HEK293 (cell line): Measurements from ENCODE around the gene AHRR.

ENCODE experiments used
- SALL2 ChIP-seq: fragments of 450-650 bp; formaldehyde crosslinking; IDR thresholded peaks from 2 replicates; pipeline ENCODE4 v1.5.0; 2017; ENCODE audit warnings: missing biosample characterization, mild to moderate bottlenecking, missing genetic modification characterization, borderline replicate concordance
- SP2 ChIP-seq: fragments of 450-650 bp; formaldehyde crosslinking; IDR thresholded peaks from 2 replicates; pipeline ENCODE4 v1.5.1; 2016; ENCODE audit warnings: missing biosample characterization, missing genetic modification characterization
- ZBTB17 ChIP-seq: fragments of 450-650 bp; formaldehyde crosslinking; IDR thresholded peaks from 2 replicates; pipeline ENCODE4 v1.5.1; 2016; ENCODE audit warnings: missing biosample characterization, missing genetic modification characterization
- ZNF148 ChIP-seq: fragments of 450-650 bp; formaldehyde crosslinking; IDR thresholded peaks from 2 replicates; pipeline ENCODE4 v1.5.0; 2017; ENCODE audit warnings: missing biosample characterization, missing genetic modification characterization, borderline replicate concordance
- ZNF24 ChIP-seq: fragments of 450-650 bp; formaldehyde crosslinking; IDR thresholded peaks from 2 replicates; pipeline ENCODE4 v1.5.1; 2016; ENCODE audit warnings: missing biosample characterization, missing genetic modification characterization
- ZNF274 ChIP-seq, 2 experiments: fragments of 200-500 bp in 1 of 2; fragments of 450-650 bp in 1 of 2; sonication (Bioruptor generic) in 1 of 2; formaldehyde crosslinking in 1 of 2; IDR thresholded peaks; 2 replicates each; pipeline versions ENCODE4 v1.5.1 to v1.6.1; 2014 to 2016; ENCODE audit warnings: borderline replicate concordance in 1 of 2, inconsistent platforms in 1 of 2, low read length in 1 of 2, missing biosample characterization in 1 of 2, missing genetic modification characterization in 1 of 2
- ZNF366 ChIP-seq: fragments of 450-650 bp; formaldehyde crosslinking; conservative IDR thresholded peaks from 2 replicates; pipeline ENCODE4 v1.5.1; 2016; ENCODE audit warnings: missing biosample characterization, missing genetic modification characterization
- ZNF449 ChIP-seq: fragments of 450-650 bp; formaldehyde crosslinking; IDR thresholded peaks from 2 replicates; pipeline ENCODE4 v1.5.1; 2017; ENCODE audit warnings: missing biosample characterization, mild to moderate bottlenecking, missing genetic modification characterization, moderate library complexity
- ZNF529 ChIP-seq: fragments of 450-650 bp; formaldehyde crosslinking; IDR thresholded peaks from 2 replicates; pipeline ENCODE4 v1.5.1; 2017; ENCODE audit warnings: missing genetic modification characterization, missing biosample characterization; ENCODE audit not compliant: insufficient replicate concordance
- ZNF701 ChIP-seq: fragments of 450-650 bp; formaldehyde crosslinking; IDR thresholded peaks from 2 replicates; pipeline ENCODE4 v1.5.1; 2016; ENCODE audit warnings: missing biosample characterization, missing genetic modification characterization
- TF ChIP-seq, protein P1 (sequence below): fragments of 450-650 bp; formaldehyde crosslinking; IDR thresholded peaks from 2 replicates; pipeline ENCODE4 v1.5.1; 2016; ENCODE audit warnings: missing biosample characterization, missing genetic modification characterization
- TF ChIP-seq, protein P2 (sequence below): fragments of 450-650 bp; formaldehyde crosslinking; IDR thresholded peaks from 2 replicates; pipeline ENCODE4 v1.5.1; 2016; ENCODE audit warnings: missing biosample characterization, missing genetic modification characterization
- TF ChIP-seq, protein P3 (sequence below): fragments of 450-650 bp; formaldehyde crosslinking; IDR thresholded peaks from 2 replicates; pipeline ENCODE4 v1.5.1; 2016; ENCODE audit warnings: missing biosample characterization, missing genetic modification characterization
- TF ChIP-seq, protein P4 (sequence below): fragments of 450-650 bp; formaldehyde crosslinking; IDR thresholded peaks from 2 replicates; pipeline ENCODE4 v1.5.1; 2016; ENCODE audit warnings: missing biosample characterization, missing genetic modification characterization

- TF ChIP-seq, protein P1, sequence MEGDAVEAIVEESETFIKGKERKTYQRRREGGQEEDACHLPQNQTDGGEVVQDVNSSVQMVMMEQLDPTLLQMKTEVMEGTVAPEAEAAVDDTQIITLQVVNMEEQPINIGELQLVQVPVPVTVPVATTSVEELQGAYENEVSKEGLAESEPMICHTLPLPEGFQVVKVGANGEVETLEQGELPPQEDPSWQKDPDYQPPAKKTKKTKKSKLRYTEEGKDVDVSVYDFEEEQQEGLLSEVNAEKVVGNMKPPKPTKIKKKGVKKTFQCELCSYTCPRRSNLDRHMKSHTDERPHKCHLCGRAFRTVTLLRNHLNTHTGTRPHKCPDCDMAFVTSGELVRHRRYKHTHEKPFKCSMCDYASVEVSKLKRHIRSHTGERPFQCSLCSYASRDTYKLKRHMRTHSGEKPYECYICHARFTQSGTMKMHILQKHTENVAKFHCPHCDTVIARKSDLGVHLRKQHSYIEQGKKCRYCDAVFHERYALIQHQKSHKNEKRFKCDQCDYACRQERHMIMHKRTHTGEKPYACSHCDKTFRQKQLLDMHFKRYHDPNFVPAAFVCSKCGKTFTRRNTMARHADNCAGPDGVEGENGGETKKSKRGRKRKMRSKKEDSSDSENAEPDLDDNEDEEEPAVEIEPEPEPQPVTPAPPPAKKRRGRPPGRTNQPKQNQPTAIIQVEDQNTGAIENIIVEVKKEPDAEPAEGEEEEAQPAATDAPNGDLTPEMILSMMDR, result no peak
- no peak for TF ChIP-seq ZNF449
- TF ChIP-seq, protein P2, sequence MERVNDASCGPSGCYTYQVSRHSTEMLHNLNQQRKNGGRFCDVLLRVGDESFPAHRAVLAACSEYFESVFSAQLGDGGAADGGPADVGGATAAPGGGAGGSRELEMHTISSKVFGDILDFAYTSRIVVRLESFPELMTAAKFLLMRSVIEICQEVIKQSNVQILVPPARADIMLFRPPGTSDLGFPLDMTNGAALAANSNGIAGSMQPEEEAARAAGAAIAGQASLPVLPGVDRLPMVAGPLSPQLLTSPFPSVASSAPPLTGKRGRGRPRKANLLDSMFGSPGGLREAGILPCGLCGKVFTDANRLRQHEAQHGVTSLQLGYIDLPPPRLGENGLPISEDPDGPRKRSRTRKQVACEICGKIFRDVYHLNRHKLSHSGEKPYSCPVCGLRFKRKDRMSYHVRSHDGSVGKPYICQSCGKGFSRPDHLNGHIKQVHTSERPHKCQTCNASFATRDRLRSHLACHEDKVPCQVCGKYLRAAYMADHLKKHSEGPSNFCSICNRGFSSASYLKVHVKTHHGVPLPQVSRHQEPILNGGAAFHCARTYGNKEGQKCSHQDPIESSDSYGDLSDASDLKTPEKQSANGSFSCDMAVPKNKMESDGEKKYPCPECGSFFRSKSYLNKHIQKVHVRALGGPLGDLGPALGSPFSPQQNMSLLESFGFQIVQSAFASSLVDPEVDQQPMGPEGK (tag by site-specific recombination), result no peak
- TF ChIP-seq ZNF148, result no peak
- TF ChIP-seq ZNF529 (tag by site-specific recombination), result no peak
- TF ChIP-seq ZNF274 (IDR thresholded peaks at IDR 0.05; ENCODE audit: low read length), result no peak
- no peak for TF ChIP-seq ZNF274 (tag by site-specific recombination; IDR thresholded peaks at IDR 0.05; ENCODE audit: borderline replicate concordance)
- no peak for TF ChIP-seq ZBTB17
- TF ChIP-seq ZNF366, result no peak
- TF ChIP-seq, protein P3, sequence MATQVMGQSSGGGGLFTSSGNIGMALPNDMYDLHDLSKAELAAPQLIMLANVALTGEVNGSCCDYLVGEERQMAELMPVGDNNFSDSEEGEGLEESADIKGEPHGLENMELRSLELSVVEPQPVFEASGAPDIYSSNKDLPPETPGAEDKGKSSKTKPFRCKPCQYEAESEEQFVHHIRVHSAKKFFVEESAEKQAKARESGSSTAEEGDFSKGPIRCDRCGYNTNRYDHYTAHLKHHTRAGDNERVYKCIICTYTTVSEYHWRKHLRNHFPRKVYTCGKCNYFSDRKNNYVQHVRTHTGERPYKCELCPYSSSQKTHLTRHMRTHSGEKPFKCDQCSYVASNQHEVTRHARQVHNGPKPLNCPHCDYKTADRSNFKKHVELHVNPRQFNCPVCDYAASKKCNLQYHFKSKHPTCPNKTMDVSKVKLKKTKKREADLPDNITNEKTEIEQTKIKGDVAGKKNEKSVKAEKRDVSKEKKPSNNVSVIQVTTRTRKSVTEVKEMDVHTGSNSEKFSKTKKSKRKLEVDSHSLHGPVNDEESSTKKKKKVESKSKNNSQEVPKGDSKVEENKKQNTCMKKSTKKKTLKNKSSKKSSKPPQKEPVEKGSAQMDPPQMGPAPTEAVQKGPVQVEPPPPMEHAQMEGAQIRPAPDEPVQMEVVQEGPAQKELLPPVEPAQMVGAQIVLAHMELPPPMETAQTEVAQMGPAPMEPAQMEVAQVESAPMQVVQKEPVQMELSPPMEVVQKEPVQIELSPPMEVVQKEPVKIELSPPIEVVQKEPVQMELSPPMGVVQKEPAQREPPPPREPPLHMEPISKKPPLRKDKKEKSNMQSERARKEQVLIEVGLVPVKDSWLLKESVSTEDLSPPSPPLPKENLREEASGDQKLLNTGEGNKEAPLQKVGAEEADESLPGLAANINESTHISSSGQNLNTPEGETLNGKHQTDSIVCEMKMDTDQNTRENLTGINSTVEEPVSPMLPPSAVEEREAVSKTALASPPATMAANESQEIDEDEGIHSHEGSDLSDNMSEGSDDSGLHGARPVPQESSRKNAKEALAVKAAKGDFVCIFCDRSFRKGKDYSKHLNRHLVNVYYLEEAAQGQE (tag by site-specific recombination), result no peak
- no peak for TF ChIP-seq SALL2
- no peak for TF ChIP-seq ZNF701 (tag by site-specific recombination)
- TF ChIP-seq, protein P4, sequence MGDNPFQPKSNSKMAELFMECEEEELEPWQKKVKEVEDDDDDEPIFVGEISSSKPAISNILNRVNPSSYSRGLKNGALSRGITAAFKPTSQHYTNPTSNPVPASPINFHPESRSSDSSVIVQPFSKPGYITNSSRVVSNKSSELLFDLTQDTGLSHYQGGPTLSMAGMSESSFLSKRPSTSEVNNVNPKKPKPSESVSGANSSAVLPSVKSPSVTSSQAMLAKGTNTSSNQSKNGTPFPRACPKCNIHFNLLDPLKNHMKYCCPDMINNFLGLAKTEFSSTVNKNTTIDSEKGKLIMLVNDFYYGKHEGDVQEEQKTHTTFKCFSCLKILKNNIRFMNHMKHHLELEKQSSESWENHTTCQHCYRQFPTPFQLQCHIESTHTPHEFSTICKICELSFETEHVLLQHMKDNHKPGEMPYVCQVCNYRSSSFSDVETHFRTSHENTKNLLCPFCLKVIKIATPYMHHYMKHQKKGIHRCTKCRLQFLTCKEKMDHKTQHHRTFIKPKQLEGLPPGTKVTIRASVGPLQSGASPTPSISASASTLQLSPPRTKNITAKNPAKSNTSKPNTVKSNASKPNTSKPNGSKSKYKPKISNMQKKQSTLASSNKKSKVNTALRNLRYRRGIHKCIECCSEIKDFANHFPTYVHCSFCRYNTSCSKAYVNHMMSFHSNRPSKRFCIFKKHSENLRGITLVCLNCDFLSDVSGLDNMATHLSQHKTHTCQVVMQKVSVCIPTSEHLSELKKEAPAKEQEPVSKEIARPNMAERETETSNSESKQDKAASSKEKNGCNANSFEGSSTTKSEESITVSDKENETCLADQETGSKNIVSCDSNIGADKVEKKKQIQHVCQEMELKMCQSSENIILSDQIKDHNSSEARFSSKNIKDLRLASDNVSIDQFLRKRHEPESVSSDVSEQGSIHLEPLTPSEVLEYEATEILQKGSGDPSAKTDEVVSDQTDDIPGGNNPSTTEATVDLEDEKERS, result no peak
- no peak for TF ChIP-seq SP2
- TF ChIP-seq ZNF24, result no peak
Observed at GRCh38 chr5:465591-466403, 144.3 kb downstream of the AHRR start.
